GM12878 (cell line): Measurements from ENCODE around the gene CSH2. TPM values are rescaled to one million over a fixed set of nuclear protein-coding genes. Genes with fewer than 3 reads are reported as not detected.
A peak's percentile ranks its signal among the peaks of the same experiment; 100 is the strongest.

Experiments used
- BACH1 ChIP-seq: fragments of 450-650 bp; IDR thresholded peaks from 2 replicates; pipeline ENCODE4 v1.6.1; 2017; ENCODE audit warnings: mild to moderate bottlenecking, borderline replicate concordance
- BCL3 ChIP-seq: IDR thresholded peaks from 2 replicates; pipeline ENCODE4 v1.6.1; 2011; ENCODE audit warnings: borderline replicate concordance, low read depth, mild to moderate bottlenecking, moderate library complexity, low read length; ENCODE audit not compliant: insufficient read depth, poor library complexity, severe bottlenecking
- E2F8 ChIP-seq: fragments of 450-650 bp; IDR thresholded peaks from 2 replicates; pipeline ENCODE4 v1.6.1; 2018; ENCODE audit warnings: mild to moderate bottlenecking, low read depth, moderate library complexity; ENCODE audit not compliant: partially characterized antibody
- EZH2 ChIP-seq: IDR thresholded peaks from 2 replicates; pipeline ENCODE4 v1.6.1; 2012; ENCODE audit warnings: low read depth, mild to moderate bottlenecking, control low read depth, inconsistent platforms, low read length, borderline replicate concordance; ENCODE audit not compliant: control insufficient read depth
- FOXM1 ChIP-seq: IDR thresholded peaks from 2 replicates; pipeline ENCODE4 v1.6.1; 2012; ENCODE audit warnings: low read depth, mild to moderate bottlenecking, inconsistent platforms, low read length, moderate library complexity
- GABPA ChIP-seq: IDR thresholded peaks from 2 replicates; pipeline ENCODE4 v1.6.1; 2014; ENCODE audit warnings: antibody characterized with exemption, low read depth, mild to moderate bottlenecking, inconsistent platforms
- HSF1 ChIP-seq: fragments of 150-350 bp; IDR thresholded peaks from 2 replicates; pipeline ENCODE4 v1.6.1; 2014; ENCODE audit warnings: mild to moderate bottlenecking, low read depth, low read length
- MAX ChIP-seq: IDR thresholded peaks from 2 replicates; pipeline ENCODE4 v1.6.1; 2012; ENCODE audit warnings: low read depth, low read length, improper control_type of control experiment
- PAX5 ChIP-seq: IDR thresholded peaks from 2 replicates; pipeline ENCODE4 v1.6.1; 2011; ENCODE audit warnings: low read depth, low read length, borderline replicate concordance
- PRDM15 ChIP-seq: fragments of 450-650 bp; formaldehyde crosslinking; IDR thresholded peaks from 2 replicates; pipeline ENCODE4 v1.4.0; 2020; ENCODE audit warnings: mild to moderate bottlenecking, moderate library complexity
- RBBP5 ChIP-seq: fragments of 200-600 bp; sonication (generic); conservative IDR thresholded peaks from 2 replicates; pipeline ENCODE4 v1.6.1; 2016
- SIX5 ChIP-seq: IDR thresholded peaks from 2 replicates; pipeline ENCODE4 v1.6.1; 2011; ENCODE audit warnings: mild to moderate bottlenecking, low read depth, low read length, moderate library complexity; ENCODE audit not compliant: severe bottlenecking
- SMAD5 ChIP-seq: IDR thresholded peaks from 2 replicates; pipeline ENCODE4 v1.6.1; 2016; ENCODE audit warnings: antibody characterized with exemption, low read depth
- SMC3 ChIP-seq: IDR thresholded peaks from 2 replicates; pipeline ENCODE4 v1.6.1; 2011; ENCODE audit warnings: low read length, improper control_type of control experiment, borderline replicate concordance
- SP1 ChIP-seq: IDR thresholded peaks from one replicate; pipeline ENCODE4 v1.6.1; 2011; ENCODE audit warnings: low read depth, low read length
- SREBF2 ChIP-seq: IDR thresholded peaks from 2 replicates; pipeline ENCODE4 v1.6.1; 2012; ENCODE audit warnings: mild to moderate bottlenecking, low read length
- SUPT20H ChIP-seq: IDR thresholded peaks from 2 replicates; pipeline ENCODE4 v1.6.1; 2011; ENCODE audit warnings: low read depth, mild to moderate bottlenecking, low read length, moderate library complexity, borderline replicate concordance; ENCODE audit not compliant: control insufficient read depth
- TCF7 ChIP-seq: IDR thresholded peaks from 2 replicates; pipeline ENCODE4 v1.6.1; 2014; ENCODE audit warnings: antibody characterized with exemption, borderline replicate concordance
- ZBED1 ChIP-seq: IDR thresholded peaks from 2 replicates; pipeline ENCODE4 v1.6.1; 2016; ENCODE audit warnings: borderline replicate concordance
- ZNF24 ChIP-seq: fragments of 450-650 bp; IDR thresholded peaks from 2 replicates; pipeline ENCODE4 v1.6.1; 2017; ENCODE audit warnings: antibody characterized with exemption, mild to moderate bottlenecking
- polyA plus RNA-seq, 11 experiments: library from polyadenylated mRNA; depleted of rRNA in 4 of 11; unstranded in 6 of 11; stranded (reverse) in 5 of 11; fragments of >200 nt; fragmentation: Nextera tagmentation in 4 of 11; fragmentation: Illumina TruSeq in 1 of 11; extraction: Ambion mirVana in 4 of 11; extraction: Trizol in 1 of 11; gene quantifications; 1 replicate in 1 of 11; 2 replicates in 10 of 11; pipeline versions ENCODE4 v1.2.1 to v1.2.3, GENCODE V29; 2011 to 2016; ENCODE audit warnings: inconsistent platforms in 2 of 11, missing spikeins in 2 of 11, low read depth in 1 of 11
- total RNA-seq, 4 experiments: library from RNA; depleted of rRNA in 3 of 4; stranded (reverse); fragments of >200 nt in 3 of 4; fragmentation: Illumina TruSeq in 1 of 4; extraction: Trizol in 1 of 4; gene quantifications; 2 replicates each; pipeline versions ENCODE4 v1.2.1 to v1.2.3, GENCODE V29; 2013 to 2021

The CSH2 gene
- total and polyA plus RNA-seq, 10 of the 15 experiments (the other 5 are each of a cell fraction or from before 2014, with no cell fraction given): not detected

GRCh38 chr17:63842540-63843386 is 30.7 kb downstream of the CSH2 start, which contains the start of gene SMARCD2 (continued):
- TF ChIP-seq MAX: 0 out of 2 replicates have a peak, but pooled peaks have one; percentile 5
- 0 out of 2 replicates have a peak, but pooled peaks have one; percentile 9 for TF ChIP-seq SMC3
- TF ChIP-seq FOXM1: 0 out of 2 replicates have a peak, but pooled peaks have one; percentile 20
- TF ChIP-seq BACH1: peak; percentile 88
- peak; percentile 27 for TF ChIP-seq E2F8
- TF ChIP-seq PRDM15 (CRISPR knock-in tag): no peak
- TF ChIP-seq SUPT20H: no peak
- TF ChIP-seq RBBP5: no peak
- TF ChIP-seq TCF7: peak; percentile 71
- TF ChIP-seq SMAD5: no peak
- TF ChIP-seq SP1: peak; percentile 99
- TF ChIP-seq ZBED1: no peak
- TF ChIP-seq SIX5: peak; percentile 33
- peak; percentile 67; the same call in 1 of the 2 replicates for TF ChIP-seq ZNF24
- TF ChIP-seq HSF1: peak; percentile 72
- peak; percentile 57 for TF ChIP-seq PAX5
- TF ChIP-seq EZH2: no peak
- peak; percentile 51 for TF ChIP-seq BCL3
- TF ChIP-seq GABPA: peak; percentile 84
- no peak for TF ChIP-seq SREBF2
